HG03520 (cell line): ENCODE data around the gene OPTC.
"Not testable (repeated sequence)": the region's sequence is repeated elsewhere in the genome, so short reads cannot be mapped to it uniquely, and the experiment has no call there.

Source experiments
- ATAC-seq: cut with Tn5 transposase; IDR thresholded peaks from one replicate; pipeline ENCODE4 v1.9.1; 2021; ENCODE audit warnings: mild to moderate bottlenecking, moderate library complexity; ENCODE audit not compliant: unreplicated experiment

Gene OPTC

GRCh38 chr1:203493901-203494300, at the start of gene OPTC:
OPTC (plus strand) TSS chr1:203494153; CDS start chr1:203496006, 1,853 bp downstream.
- no peak for ATAC-seq

GRCh38 chr1:203444171-203444576, 49.8 kb upstream of the OPTC start:
- ATAC-seq, result no peak

- no peak for ATAC-seq
Observed at GRCh38 chr1:203447151-203447550, 46.8 kb upstream of the OPTC start.

- ATAC-seq, result not testable (repeated sequence)
Observed at GRCh38 chr1:203447598-203447997, 46.4 kb upstream of the OPTC start.

GRCh38 chr1:203448521-203449061, 45.4 kb upstream of the OPTC start:
- ATAC-seq, result no peak

GRCh38 chr1:203450001-203450400, 44.0 kb upstream of the OPTC start:
- no peak for ATAC-seq

- no peak for ATAC-seq
Observed at GRCh38 chr1:203450479-203451149, 43.3 kb upstream of the OPTC start.

GRCh38 chr1:203451836-203452784, 41.8 kb upstream of the OPTC start:
- no peak for ATAC-seq

GRCh38 chr1:203453016-203453415, 40.9 kb upstream of the OPTC start:
- no peak for ATAC-seq

GRCh38 chr1:203453616-203454015, 40.3 kb upstream of the OPTC start:
- no peak for ATAC-seq

GRCh38 chr1:203454986-203455471, 38.9 kb upstream of the OPTC start:
- no peak for ATAC-seq

- no peak for ATAC-seq
Observed at GRCh38 chr1:203455706-203456105, 38.2 kb upstream of the OPTC start.

GRCh38 chr1:203456577-203456976, 37.4 kb upstream of the OPTC start:
- ATAC-seq, result no peak

GRCh38 chr1:203458078-203458477, 35.9 kb upstream of the OPTC start:
- ATAC-seq, result no peak

GRCh38 chr1:203459671-203460201, 34.2 kb upstream of the OPTC start:
- no peak for ATAC-seq

GRCh38 chr1:203461717-203462116, 32.2 kb upstream of the OPTC start:
- ATAC-seq, result no peak

GRCh38 chr1:203462143-203462542, 31.8 kb upstream of the OPTC start:
- no peak for ATAC-seq

- ATAC-seq, result no peak
Observed at GRCh38 chr1:203462878-203463277, 31.1 kb upstream of the OPTC start.

GRCh38 chr1:203463469-203464062, 30.4 kb upstream of the OPTC start:
- no peak for ATAC-seq

GRCh38 chr1:203464226-203464625, 29.7 kb upstream of the OPTC start:
- no peak for ATAC-seq

- ATAC-seq, result no peak
Observed at GRCh38 chr1:203464743-203465142, 29.2 kb upstream of the OPTC start.
